Mucosa of stomach (tissue), 1 donor: ENCODE measurements around the gene TIMP4.

Experiments used
- H3K27me3 ChIP-seq: one replicate; pipeline ENCODE4 v1.7.0; 2013; ENCODE audit warnings: mild to moderate bottlenecking, low read length; ENCODE audit not compliant: control insufficient read depth, insufficient read depth
- H3K36me3 ChIP-seq: one replicate; pipeline ENCODE4 v1.7.0; 2013; ENCODE audit warnings: low read length; ENCODE audit not compliant: control insufficient read depth, insufficient read depth
- H3K4me1 ChIP-seq: one replicate; pipeline ENCODE4 v1.7.0; 2013; ENCODE audit warnings: mild to moderate bottlenecking, low read length; ENCODE audit not compliant: control insufficient read depth, insufficient read depth
- H3K4me3 ChIP-seq: one replicate; pipeline ENCODE4 v1.7.0; 2013; ENCODE audit warnings: low read length
- H3K9ac ChIP-seq: one replicate; pipeline ENCODE4 v1.7.0; 2013; ENCODE audit warnings: mild to moderate bottlenecking, low read length, moderate library complexity
- H3K9me3 ChIP-seq: one replicate; pipeline ENCODE4 v1.7.0; 2013; ENCODE audit warnings: mild to moderate bottlenecking, low read length, moderate library complexity; ENCODE audit not compliant: control insufficient read depth
- donor health status: Pancreatic carcinoma.

The TIMP4 gene

GRCh38 chr3:12158387-12159226 is at the start of gene TIMP4:
TIMP4 (minus strand) TSS chr3:12158912; CDS start chr3:12158840, 72 bp downstream.
- Histone ChIP-seq H3K9me3 (no peaks in the 10 kb centered on the region), H3K4me3 (peak within 1 kb of the TSS; percentile 45), H3K9ac (peak within 1 kb of the TSS; percentile 17), H3K27me3 (no peaks in the 10 kb centered on the region), H3K4me1 (peaks cover 14% of the 10 kb centered on the region), H3K36me3 (no peaks in the 10 kb centered on the region)

GRCh38 chr3:12205171-12205570 is 46.5 kb upstream of the TIMP4 start:
- Histone ChIP-seq H3K9ac (no peak overlapping the region), H3K27me3 (no peaks in the 10 kb centered on the region), H3K9me3 (no peaks in the 10 kb centered on the region), H3K36me3 (no peaks in the 10 kb centered on the region), H3K4me3 (no peak overlapping the region), H3K4me1 (no peaks in the 10 kb centered on the region)

GRCh38 chr3:12201813-12202212 is 43.1 kb upstream of the TIMP4 start:
- no peaks in the 10 kb centered on the region for H3K27me3 ChIP-seq
- peaks cover 16% of the 10 kb centered on the region for H3K4me1 ChIP-seq
- H3K9me3 ChIP-seq: no peaks in the 10 kb centered on the region
- H3K4me3 ChIP-seq: no peak overlapping the region
- no peak overlapping the region for H3K9ac ChIP-seq
- no peaks in the 10 kb centered on the region for H3K36me3 ChIP-seq

- no peak overlapping the region for H3K4me3 ChIP-seq
- no peaks in the 10 kb centered on the region for H3K27me3 ChIP-seq
- H3K36me3 ChIP-seq: no peaks in the 10 kb centered on the region
- peaks cover 45% of the 10 kb centered on the region for H3K4me1 ChIP-seq
- no peak overlapping the region for H3K9ac ChIP-seq
- H3K9me3 ChIP-seq: no peaks in the 10 kb centered on the region
These were observed 39.6 kb upstream of the TIMP4 start for GRCh38 chr3:12198301-12198700.

GRCh38 chr3:12197475-12197874 is 38.8 kb upstream of the TIMP4 start:
- no peaks in the 10 kb centered on the region for H3K27me3 ChIP-seq
- H3K9ac ChIP-seq: no peak overlapping the region
- no peaks in the 10 kb centered on the region for H3K9me3 ChIP-seq
- peaks cover 53% of the 10 kb centered on the region for H3K4me1 ChIP-seq
- no peak overlapping the region for H3K4me3 ChIP-seq
- no peaks in the 10 kb centered on the region for H3K36me3 ChIP-seq

- Histone ChIP-seq H3K27me3 (no peaks in the 10 kb centered on the region), H3K4me1 (peaks cover 55% of the 10 kb centered on the region), H3K9ac (peak overlapping the region; percentile 8), H3K36me3 (no peaks in the 10 kb centered on the region), H3K9me3 (no peaks in the 10 kb centered on the region), H3K4me3 (no peak overlapping the region)
These were observed 38.0 kb upstream of the TIMP4 start for GRCh38 chr3:12196684-12197083.

GRCh38 chr3:12195231-12195630 is 36.5 kb upstream of the TIMP4 start:
- H3K27me3 ChIP-seq: no peaks in the 10 kb centered on the region
- H3K36me3 ChIP-seq: no peaks in the 10 kb centered on the region
- no peak overlapping the region for H3K4me3 ChIP-seq
- H3K4me1 ChIP-seq: peaks cover 59% of the 10 kb centered on the region
- peak overlapping the region; percentile 5 for H3K9ac ChIP-seq
- no peaks in the 10 kb centered on the region for H3K9me3 ChIP-seq

GRCh38 chr3:12194669-12195161 is 36.0 kb upstream of the TIMP4 start:
- H3K4me1 ChIP-seq: peaks cover 62% of the 10 kb centered on the region
- H3K4me3 ChIP-seq: no peak overlapping the region
- H3K27me3 ChIP-seq: no peaks in the 10 kb centered on the region
- H3K9me3 ChIP-seq: no peaks in the 10 kb centered on the region
- no peaks in the 10 kb centered on the region for H3K36me3 ChIP-seq
- peak overlapping the region; percentile 5 for H3K9ac ChIP-seq

- no peak overlapping the region for H3K9ac ChIP-seq
These were observed 35.5 kb upstream of the TIMP4 start for GRCh38 chr3:12194209-12194608.

GRCh38 chr3:12193485-12194165 is 34.9 kb upstream of the TIMP4 start:
- Histone ChIP-seq H3K9me3 (no peaks in the 10 kb centered on the region), H3K4me3 (no peak overlapping the region), H3K27me3 (no peaks in the 10 kb centered on the region), H3K4me1 (peaks cover 69% of the 10 kb centered on the region), H3K36me3 (no peaks in the 10 kb centered on the region), H3K9ac (peak overlapping the region; percentile 17)

More at GRCh38 chr3:12194209-12194608, 35.5 kb upstream of the TIMP4 start:
- H3K36me3 ChIP-seq: no peaks in the 10 kb centered on the region
- peaks cover 63% of the 10 kb centered on the region for H3K4me1 ChIP-seq
- H3K27me3 ChIP-seq: no peaks in the 10 kb centered on the region
- no peaks in the 10 kb centered on the region for H3K9me3 ChIP-seq
- H3K4me3 ChIP-seq: no peak overlapping the region

- Histone ChIP-seq H3K4me3 (no peak overlapping the region), H3K9me3 (no peaks in the 10 kb centered on the region), H3K27me3 (no peaks in the 10 kb centered on the region), H3K9ac (peak overlapping the region; percentile 17), H3K4me1 (peaks cover 70% of the 10 kb centered on the region), H3K36me3 (no peaks in the 10 kb centered on the region)
These were observed 34.2 kb upstream of the TIMP4 start for GRCh38 chr3:12192655-12193484.
